ENCODE results near the gene ULBP2.

- TF ChIP-seq CTCF (IDR thresholded peaks at IDR 0.05): no peak
- TF ChIP-seq POLR2A (IDR thresholded peaks at IDR 0.05): no peak
Observed at GRCh38 chr6:149961728-149962425, 20.1 kb downstream of the ULBP2 start.
